GM19239 (cell line): ENCODE data around the gene TRPM3.

ENCODE experiments used
- DNase-seq: peaks from one replicate; pipeline ENCODE4 v3.0.0; 2011; ENCODE audit warnings: low spot score; ENCODE audit not compliant: insufficient read length
- FAIRE-seq: peaks from 2 replicates; lab custom pipeline; 2011; peaks lifted over from hg19 to GRCh38; lab: Jason Lieb, UNC

TRPM3 gene

GRCh38 chr9:70910598-70910997 lies 210.8 kb downstream of the TRPM3 start:
- FAIRE-seq (no peak), DNase-seq (no peak)

GRCh38 chr9:70902692-70903131 lies 218.7 kb downstream of the TRPM3 start:
- FAIRE-seq, result no peak
- DNase-seq, result no peak

GRCh38 chr9:70902171-70902570 lies 219.2 kb downstream of the TRPM3 start:
- DNase-seq (no peak), FAIRE-seq (no peak)

- DNase-seq, result no peak
- FAIRE-seq, result no peak
Observed at GRCh38 chr9:70901746-70902145, 219.7 kb downstream of the TRPM3 start.

GRCh38 chr9:70901013-70901412 lies 220.4 kb downstream of the TRPM3 start:
- FAIRE-seq (no peak), DNase-seq (no peak)

GRCh38 chr9:70893580-70894122 lies 227.8 kb downstream of the TRPM3 start:
- FAIRE-seq, result no peak
- no peak for DNase-seq

GRCh38 chr9:70888471-70888870 lies 232.9 kb downstream of the TRPM3 start:
- DNase-seq (no peak), FAIRE-seq (no peak)

- FAIRE-seq (no peak), DNase-seq (no peak)
Observed at GRCh38 chr9:70887826-70888225, 233.6 kb downstream of the TRPM3 start.

- FAIRE-seq, result no peak
- DNase-seq, result no peak
Observed at GRCh38 chr9:70883963-70884793, 237.2 kb downstream of the TRPM3 start.

- no peak for FAIRE-seq
- no peak for DNase-seq
Observed at GRCh38 chr9:70883056-70883455, 238.4 kb downstream of the TRPM3 start.

GRCh38 chr9:70881333-70881732 lies 240.1 kb downstream of the TRPM3 start:
- no peak for FAIRE-seq
- no peak for DNase-seq

- FAIRE-seq (no peak), DNase-seq (no peak)
Observed at GRCh38 chr9:70880535-70880934, 240.9 kb downstream of the TRPM3 start.

- no peak for FAIRE-seq
- no peak for DNase-seq
Observed at GRCh38 chr9:70878576-70878975, 242.8 kb downstream of the TRPM3 start.

GRCh38 chr9:70874451-70874850 lies 247.0 kb downstream of the TRPM3 start:
- FAIRE-seq (no peak), DNase-seq (no peak)

GRCh38 chr9:70873506-70873905 lies 247.9 kb downstream of the TRPM3 start:
- no peak for DNase-seq
- FAIRE-seq, result no peak

GRCh38 chr9:70868661-70869652 lies 252.5 kb downstream of the TRPM3 start:
- FAIRE-seq, result no peak
- no peak for DNase-seq

GRCh38 chr9:70868041-70868440 lies 253.4 kb downstream of the TRPM3 start:
- DNase-seq, result no peak
- FAIRE-seq, result no peak

- no peak for FAIRE-seq
- DNase-seq, result no peak
Observed at GRCh38 chr9:70865471-70865870, 255.9 kb downstream of the TRPM3 start.

GRCh38 chr9:70861797-70862196 lies 259.6 kb downstream of the TRPM3 start:
- no peak for DNase-seq
- FAIRE-seq, result no peak

- DNase-seq, result no peak
- FAIRE-seq, result no peak
Observed at GRCh38 chr9:70861376-70861775, 260.0 kb downstream of the TRPM3 start.

GRCh38 chr9:70859694-70860093 lies 261.7 kb downstream of the TRPM3 start:
- DNase-seq, result no peak
- no peak for FAIRE-seq
